ENCODE measurements around the gene SRP72.
A peak's percentile ranks its signal among the peaks of the same experiment; 100 is the strongest.
"Not testable (repeated sequence)": the region's sequence is repeated elsewhere in the genome, so short reads cannot be mapped to it uniquely, and the experiment has no call there.

SRP72 gene

GRCh38 chr4:56465599-56466295 lies 1.7 kb upstream of the SRP72 start:
- no peak for DNase-seq (ENCODE audit: low read depth in 1 of 2, low spot score in 1 of 2)

- not testable (repeated sequence) for DNase-seq (ENCODE audit: low read depth in 1 of 2, low spot score in 1 of 2)
Observed at GRCh38 chr4:56466296-56466761, 1.1 kb upstream of the SRP72 start.

- DNase-seq (ENCODE audit: low read depth in 1 of 2, low spot score in 1 of 2), result no peak
Observed at GRCh38 chr4:56466910-56467283, 520 bp upstream of the SRP72 start.

GRCh38 chr4:56468097-56468422 lies 643 bp downstream of the SRP72 start:
- DNase-seq (ENCODE audit: low read depth in 1 of 2, low spot score in 1 of 2), result peak in 1 of 2 donors; percentile 12

- no peak for DNase-seq (ENCODE audit: low read depth in 1 of 2, low spot score in 1 of 2)
Observed at GRCh38 chr4:56469489-56470210, 2.2 kb downstream of the SRP72 start.

- no peak for DNase-seq (ENCODE audit: low read depth in 1 of 2, low spot score in 1 of 2)
Observed at GRCh38 chr4:56475917-56476316, 8.5 kb downstream of the SRP72 start.

GRCh38 chr4:56477192-56477702 lies 9.8 kb downstream of the SRP72 start:
- no peak for DNase-seq (ENCODE audit: low read depth in 1 of 2, low spot score in 1 of 2)

- no peak for DNase-seq (ENCODE audit: low read depth in 1 of 2, low spot score in 1 of 2)
Observed at GRCh38 chr4:56480691-56481090, 13.3 kb downstream of the SRP72 start.

- no peak for DNase-seq (ENCODE audit: low read depth in 1 of 2, low spot score in 1 of 2)
Observed at GRCh38 chr4:56496241-56496640, 28.8 kb downstream of the SRP72 start.

- DNase-seq (ENCODE audit: low read depth in 1 of 2, low spot score in 1 of 2), result peak; percentile 12 to 45
Observed at GRCh38 chr4:56505269-56506130, 38.1 kb downstream of the SRP72 start, which contains the start of gene ARL9. Gene ARL9 (plus strand): TSS chr4:56505791. CDS start chr4:56505863, 72 bp downstream.

- DNase-seq (ENCODE audit: low read depth in 1 of 2, low spot score in 1 of 2), result no peak
Observed at GRCh38 chr4:56511098-56511497, 43.7 kb downstream of the SRP72 start.

GRCh38 chr4:56512166-56512565 lies 44.7 kb downstream of the SRP72 start:
- DNase-seq (ENCODE audit: low read depth in 1 of 2, low spot score in 1 of 2), result no peak

GRCh38 chr4:56513517-56513916 lies 46.1 kb downstream of the SRP72 start:
- no peak for DNase-seq (ENCODE audit: low read depth in 1 of 2, low spot score in 1 of 2)

GRCh38 chr4:56530269-56531148 lies 63.1 kb downstream of the SRP72 start:
- DNase-seq (ENCODE audit: low read depth in 1 of 2, low spot score in 1 of 2), result peak; percentile 61 to 80

- DNase-seq (ENCODE audit: low read depth in 1 of 2, low spot score in 1 of 2), result no peak
Observed at GRCh38 chr4:56531149-56531770, 63.8 kb downstream of the SRP72 start.

GRCh38 chr4:56531823-56532222 lies 64.4 kb downstream of the SRP72 start:
- DNase-seq (ENCODE audit: low read depth in 1 of 2, low spot score in 1 of 2), result no peak

- no peak for DNase-seq (ENCODE audit: low read depth in 1 of 2, low spot score in 1 of 2)
Observed at GRCh38 chr4:56532239-56532638, 64.8 kb downstream of the SRP72 start.

- no peak for DNase-seq (ENCODE audit: low read depth in 1 of 2, low spot score in 1 of 2)
Observed at GRCh38 chr4:56535915-56536314, 68.5 kb downstream of the SRP72 start.

GRCh38 chr4:56537147-56537546 lies 69.7 kb downstream of the SRP72 start:
- no peak for DNase-seq (ENCODE audit: low read depth in 1 of 2, low spot score in 1 of 2)

- no peak for DNase-seq (ENCODE audit: low read depth in 1 of 2, low spot score in 1 of 2)
Observed at GRCh38 chr4:56540826-56541225, 73.4 kb downstream of the SRP72 start.
